WTC11 (cell line): ENCODE measurements around the gene WDR36.

Source experiments
- ATF1 ChIP-seq: sonication (generic); formaldehyde crosslinking; IDR thresholded peaks from 2 replicates; pipeline ENCODE4 v1.8.1; 2023; ENCODE audit warnings: mild to moderate bottlenecking, moderate library complexity, missing genetic modification reagents
- ATF2 ChIP-seq: sonication (generic); formaldehyde crosslinking; IDR thresholded peaks from 2 replicates; pipeline ENCODE4 v1.8.1; 2022; ENCODE audit warnings: low read depth, missing genetic modification reagents, borderline replicate concordance
- FOXP4 ChIP-seq: sonication (generic); formaldehyde crosslinking; IDR thresholded peaks from 2 replicates; pipeline ENCODE4 v1.8.0; 2022; ENCODE audit warnings: mild to moderate bottlenecking, missing genetic modification reagents

GRCh38 chr5:111115229-111115628 lies 23.1 kb downstream of the WDR36 start:
- TF ChIP-seq FOXP4 (CRISPR knock-in tag) (no peak), ATF2 (CRISPR knock-in tag) (no peak), ATF1 (CRISPR knock-in tag) (no peak)
